Embryonic facial prominence (tissue), 1 donor: ENCODE results near the gene FAM216B.

ENCODE experiments used
- DNase-seq: peaks from one replicate; pipeline ENCODE4 v3.0.0-alpha.2; 2016; ENCODE audit errors: extremely low spot score

FAM216B gene

DNA sequence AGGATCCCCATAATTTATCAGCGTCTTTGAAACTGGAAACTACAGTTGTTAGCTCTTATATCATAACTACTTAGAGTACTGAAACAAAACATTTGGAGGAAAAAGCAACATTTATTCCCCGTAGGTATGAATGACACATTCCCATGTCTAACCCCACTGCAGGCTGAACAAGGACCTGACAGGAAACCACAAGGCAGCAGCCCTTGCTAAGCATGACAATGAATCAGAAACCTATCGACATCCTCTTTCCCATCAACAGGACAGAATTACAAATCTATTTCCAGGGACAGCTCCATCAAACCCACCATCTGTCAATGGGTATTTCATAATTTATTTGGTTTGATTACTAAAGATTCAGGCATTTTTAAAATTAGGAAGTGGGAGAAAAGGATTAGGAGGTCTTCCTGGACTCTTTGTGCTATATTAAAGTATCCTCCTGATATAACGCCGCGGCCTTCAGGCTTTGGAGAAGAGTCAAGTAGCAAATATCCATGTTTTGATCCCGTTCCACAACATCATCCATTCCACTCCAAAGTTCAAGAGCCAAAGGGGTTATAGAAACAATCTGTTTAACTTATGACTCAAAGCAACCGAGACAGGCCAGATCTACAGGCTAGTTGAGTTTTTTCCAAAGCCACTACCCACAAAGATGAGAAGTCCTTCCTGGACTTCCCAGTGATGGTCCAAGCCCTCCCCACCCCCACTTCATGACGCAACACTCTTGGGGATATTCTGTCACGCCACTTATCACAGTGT is 51.1 kb downstream of the FAM216B start:
- DNase-seq: no peak

GRCh38 chr13:42834946-42835345 is 53.6 kb downstream of the FAM216B start:
- DNase-seq: no peak

DNA sequence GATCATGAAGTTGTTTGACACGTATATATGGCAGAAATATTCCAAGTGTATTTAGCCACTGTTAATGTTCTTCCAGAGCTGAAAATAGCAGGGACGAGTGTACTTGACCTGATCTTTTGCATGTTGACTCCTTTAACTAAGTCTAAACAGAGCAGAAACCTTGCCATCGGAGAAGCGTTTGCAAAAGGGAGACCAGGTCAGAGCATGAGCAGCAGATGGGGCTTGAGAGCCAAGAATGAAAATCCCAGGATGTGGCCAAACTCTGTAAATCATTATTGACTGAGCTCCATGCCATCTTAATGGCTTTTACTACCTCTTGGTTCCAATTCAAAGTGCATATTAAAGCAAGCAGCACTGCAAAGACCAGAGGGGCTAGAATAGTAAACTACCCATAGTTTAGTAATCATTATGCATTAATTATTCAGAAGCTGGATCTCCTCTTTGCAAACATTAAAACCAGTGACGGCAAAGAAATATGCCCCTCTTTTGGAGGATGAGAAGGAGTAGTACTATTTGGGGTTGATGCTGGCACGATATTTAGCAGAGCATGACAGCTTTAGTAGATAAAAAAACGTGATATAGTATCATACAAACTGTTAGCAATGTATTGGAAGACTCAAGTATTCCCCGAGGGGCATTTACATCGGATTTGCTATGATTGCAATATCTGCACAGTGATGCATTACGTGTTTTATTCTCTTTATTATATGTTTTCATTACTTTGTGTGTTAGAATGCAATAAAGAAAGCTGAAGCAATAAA is 55.7 kb downstream of the FAM216B start:
- no peak for DNase-seq
